Measurements from ENCODE around the gene DDX39B. TPM values are rescaled to one million over a fixed set of nuclear protein-coding genes. Genes with fewer than 3 reads are reported as not detected.
A peak's percentile ranks its signal among the peaks of the same experiment; 100 is the strongest.

DDX39B gene
- total and polyA plus RNA-seq, 9 of the 15 experiments (the other 6 are each of a cell fraction or from before 2014, with no cell fraction given), result 479 to 869 (median 592) TPM

GRCh38 chr6:31525553-31525931 lies 16.3 kb downstream of the DDX39B start (continued):
- TF ChIP-seq ATF3 (IDR thresholded peaks at IDR 0.05) (peak; percentile 92), ATF3 (CRISPR knock-in tag; conservative IDR thresholded peaks at IDR 0.05) (0 out of 2 replicates have a peak, but pooled peaks have one; percentile 57), AFF4 (CRISPR knock-in tag; IDR thresholded peaks at IDR 0.05) (0 out of 2 replicates have a peak, but pooled peaks have one; percentile 28), NCOA6 (IDR thresholded peaks at IDR 0.05) (no peak), CREBBP (IDR thresholded peaks at IDR 0.05; ENCODE audit: low read depth, low read length) (no peak), CBFA2T3 (IDR thresholded peaks at IDR 0.05) (no peak), ZNF431 (CRISPR knock-in tag; IDR thresholded peaks at IDR 0.05) (no peak)
- TF ChIP-seq, protein P1, sequence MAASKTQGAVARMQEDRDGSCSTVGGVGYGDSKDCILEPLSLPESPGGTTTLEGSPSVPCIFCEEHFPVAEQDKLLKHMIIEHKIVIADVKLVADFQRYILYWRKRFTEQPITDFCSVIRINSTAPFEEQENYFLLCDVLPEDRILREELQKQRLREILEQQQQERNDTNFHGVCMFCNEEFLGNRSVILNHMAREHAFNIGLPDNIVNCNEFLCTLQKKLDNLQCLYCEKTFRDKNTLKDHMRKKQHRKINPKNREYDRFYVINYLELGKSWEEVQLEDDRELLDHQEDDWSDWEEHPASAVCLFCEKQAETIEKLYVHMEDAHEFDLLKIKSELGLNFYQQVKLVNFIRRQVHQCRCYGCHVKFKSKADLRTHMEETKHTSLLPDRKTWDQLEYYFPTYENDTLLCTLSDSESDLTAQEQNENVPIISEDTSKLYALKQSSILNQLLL (CRISPR knock-in tag; IDR thresholded peaks at IDR 0.05; ENCODE audit: borderline replicate concordance), result no peak
